Mesothelial cell of epicardium (in vitro differentiated cells): ENCODE measurements around the gene CDH23. TPM values are rescaled to one million over a fixed set of nuclear protein-coding genes. Genes with fewer than 3 reads are reported as not detected.

Experiments
- DNase-seq, 2 experiments: peaks; one replicate each; pipeline ENCODE4 v3.0.0; 2021; ENCODE audit warnings: low spot score in 2 of 2; ENCODE audit not compliant: unreplicated experiment in 2 of 2
- H3K27ac Mint-ChIP-seq: 2 replicates; pipeline ENCODE4 v1.8.0; 2021; ENCODE audit warnings: mixed read lengths
- H3K27me3 Mint-ChIP-seq: 2 replicates; pipeline ENCODE4 v1.8.0; 2021; ENCODE audit warnings: low read depth, mixed read lengths
- H3K36me3 Mint-ChIP-seq: 2 replicates; pipeline ENCODE4 v1.8.0; 2021; ENCODE audit warnings: mixed read lengths
- H3K4me1 Mint-ChIP-seq: 2 replicates; pipeline ENCODE4 v1.8.0; 2021; ENCODE audit warnings: mixed read lengths
- H3K4me3 Mint-ChIP-seq: 2 replicates; pipeline ENCODE4 v1.8.0; 2021; ENCODE audit warnings: mild to moderate bottlenecking, moderate library complexity, mixed read lengths
- H3K9me3 Mint-ChIP-seq: 2 replicates; pipeline ENCODE4 v1.8.0; 2021; ENCODE audit warnings: mixed read lengths
- total RNA-seq: library from RNA; stranded (reverse); gene quantifications from 3 replicates; pipeline ENCODE4 v1.2.1, GENCODE V29; 2021
- TF ChIP-seq, protein P1 (sequence below): fragments of 200-600 bp; sonication (generic); IDR thresholded peaks from one replicate; pipeline ENCODE4 v1.5.0; 2021; ENCODE audit warnings: antibody characterized with exemption; ENCODE audit not compliant: unreplicated experiment

CDH23 gene
- total RNA-seq, 1 donor from 2014 or later, result 2.5 TPM

DNA sequence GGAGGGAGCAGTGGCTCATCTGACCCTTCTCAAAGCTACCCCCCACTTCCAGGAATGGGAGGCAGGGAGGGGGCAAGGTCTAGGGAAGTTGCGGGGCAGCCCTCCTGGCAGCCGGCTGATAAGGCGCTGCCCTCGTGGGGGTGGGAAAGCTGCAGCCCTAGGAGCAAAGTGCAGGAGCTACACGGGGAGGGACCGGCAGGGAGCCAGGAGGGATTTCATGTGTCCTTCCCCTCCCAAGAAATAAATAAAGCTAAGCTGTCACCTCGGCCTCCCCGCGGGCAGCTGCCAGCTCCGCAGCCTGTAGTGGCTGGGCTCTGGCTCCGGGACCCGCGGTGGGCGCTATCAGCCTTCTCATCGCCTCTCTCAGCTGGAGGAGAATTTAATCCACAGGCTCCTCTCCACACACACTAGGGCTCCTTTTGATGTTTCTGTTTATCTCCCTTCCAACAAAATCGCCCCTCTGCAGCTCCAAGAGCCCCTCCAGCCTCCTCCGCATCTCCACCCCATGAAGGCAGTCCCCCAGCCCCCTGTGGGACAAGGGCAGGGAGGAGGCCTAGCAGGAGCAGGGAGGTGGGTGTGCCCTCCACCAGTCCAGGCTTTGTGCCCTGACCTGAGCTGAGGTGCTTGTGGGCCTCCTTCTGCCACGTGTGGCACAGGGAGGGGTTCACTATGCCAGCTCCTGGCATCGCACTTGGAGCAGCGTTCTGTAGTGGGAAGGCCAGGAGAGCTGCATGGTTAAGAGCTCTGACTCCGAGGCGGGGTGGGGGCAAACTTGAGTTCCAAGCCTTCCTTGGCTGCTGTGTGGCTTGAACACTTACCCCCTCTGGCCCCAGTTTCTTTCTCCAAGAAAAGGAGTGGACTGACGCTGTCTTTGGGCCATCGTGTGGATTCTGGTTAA lies 242.4 kb downstream of the CDH23 start:
- Mint-ChIP-seq H3K9me3 (no peaks in the 10 kb centered on the region), H3K4me3 (no peak overlapping the region), H3K36me3 (no peaks in the 10 kb centered on the region), H3K27me3 (no peaks in the 10 kb centered on the region), H3K27ac (no peak overlapping the region), H3K4me1 (peaks cover 39% of the 10 kb centered on the region)
- DNase-seq, result no peak
- TF ChIP-seq, protein P1, sequence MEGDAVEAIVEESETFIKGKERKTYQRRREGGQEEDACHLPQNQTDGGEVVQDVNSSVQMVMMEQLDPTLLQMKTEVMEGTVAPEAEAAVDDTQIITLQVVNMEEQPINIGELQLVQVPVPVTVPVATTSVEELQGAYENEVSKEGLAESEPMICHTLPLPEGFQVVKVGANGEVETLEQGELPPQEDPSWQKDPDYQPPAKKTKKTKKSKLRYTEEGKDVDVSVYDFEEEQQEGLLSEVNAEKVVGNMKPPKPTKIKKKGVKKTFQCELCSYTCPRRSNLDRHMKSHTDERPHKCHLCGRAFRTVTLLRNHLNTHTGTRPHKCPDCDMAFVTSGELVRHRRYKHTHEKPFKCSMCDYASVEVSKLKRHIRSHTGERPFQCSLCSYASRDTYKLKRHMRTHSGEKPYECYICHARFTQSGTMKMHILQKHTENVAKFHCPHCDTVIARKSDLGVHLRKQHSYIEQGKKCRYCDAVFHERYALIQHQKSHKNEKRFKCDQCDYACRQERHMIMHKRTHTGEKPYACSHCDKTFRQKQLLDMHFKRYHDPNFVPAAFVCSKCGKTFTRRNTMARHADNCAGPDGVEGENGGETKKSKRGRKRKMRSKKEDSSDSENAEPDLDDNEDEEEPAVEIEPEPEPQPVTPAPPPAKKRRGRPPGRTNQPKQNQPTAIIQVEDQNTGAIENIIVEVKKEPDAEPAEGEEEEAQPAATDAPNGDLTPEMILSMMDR, result no peak

DNA sequence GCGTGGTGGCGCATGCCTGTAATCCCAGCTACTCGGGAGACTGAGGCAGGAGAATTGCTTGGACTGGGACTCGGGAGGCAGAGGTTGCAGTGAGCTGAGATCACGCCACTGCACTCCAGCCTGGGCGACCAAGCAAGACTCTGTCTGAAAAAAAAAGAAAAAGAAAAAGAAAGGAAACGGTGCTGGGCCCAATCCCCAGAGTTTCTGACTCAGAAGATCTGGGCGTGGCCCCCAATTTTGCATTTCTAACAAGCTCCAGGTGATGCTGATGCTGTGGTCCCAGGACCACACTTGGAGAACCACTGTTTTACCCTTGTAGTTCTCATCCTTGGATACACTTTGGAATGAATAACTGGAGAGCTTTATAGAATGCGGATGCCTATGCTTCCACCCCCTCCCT lies 243.9 kb downstream of the CDH23 start:
- H3K27me3 Mint-ChIP-seq, result peaks cover 3% of the 10 kb centered on the region
- H3K27ac Mint-ChIP-seq, result no peak overlapping the region

DNA sequence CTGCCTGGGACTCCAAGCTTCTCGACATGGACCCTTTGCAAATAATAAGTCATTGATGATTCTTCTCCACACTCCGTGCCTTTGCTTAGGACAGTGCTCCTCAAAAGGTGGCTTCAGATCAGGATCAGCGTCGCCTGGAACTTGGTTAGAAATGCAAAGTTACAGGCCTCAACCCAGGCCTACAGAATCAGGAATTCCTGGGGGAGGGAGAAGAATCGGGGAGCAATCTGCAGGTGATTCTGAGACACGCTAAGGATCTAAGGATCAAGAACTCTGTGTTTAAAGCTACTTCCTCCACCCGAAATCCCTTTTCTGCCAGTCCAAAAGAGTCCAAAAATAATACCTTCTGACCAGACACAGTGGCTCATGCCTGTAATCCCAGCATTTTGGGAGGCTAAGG lies 244.7 kb downstream of the CDH23 start:
- Mint-ChIP-seq H3K4me1 (peaks cover 18% of the 10 kb centered on the region), H3K27ac (no peak overlapping the region), H3K9me3 (no peaks in the 10 kb centered on the region), H3K4me3 (no peak overlapping the region), H3K36me3 (no peaks in the 10 kb centered on the region), H3K27me3 (peaks cover 3% of the 10 kb centered on the region)
- DNase-seq, result no peak
- TF ChIP-seq, protein P1, result no peak

More for the DNA sequence above, 243.9 kb downstream of the CDH23 start:
- DNase-seq, result no peak
- Mint-ChIP-seq H3K36me3 (no peaks in the 10 kb centered on the region), H3K4me3 (no peak overlapping the region), H3K9me3 (no peaks in the 10 kb centered on the region), H3K4me1 (peaks cover 24% of the 10 kb centered on the region)
- TF ChIP-seq, protein P1, result no peak

DNA sequence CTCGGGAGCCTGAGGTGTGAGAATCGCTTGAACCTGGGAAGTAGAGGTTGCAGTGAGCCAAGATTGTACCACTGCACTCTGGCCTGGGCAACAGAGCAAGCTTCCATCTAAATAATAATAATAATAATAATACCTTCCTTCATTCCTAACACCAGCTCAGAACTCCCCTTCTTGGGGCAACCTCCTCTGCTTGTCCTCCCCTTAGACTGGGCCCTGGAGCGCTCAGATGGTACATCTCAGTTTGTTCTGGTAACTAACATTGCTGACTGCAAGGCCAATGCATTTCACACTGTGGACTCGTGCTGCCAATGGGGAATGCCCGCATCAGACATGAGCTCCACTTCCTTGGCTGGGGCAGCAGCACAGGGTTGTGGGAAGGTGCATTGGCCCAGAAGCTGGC lies 245.3 kb downstream of the CDH23 start:
- H3K36me3 Mint-ChIP-seq, result no peaks in the 10 kb centered on the region
- peaks cover 18% of the 10 kb centered on the region for H3K4me1 Mint-ChIP-seq
- TF ChIP-seq, protein P1, result no peak
- no peak overlapping the region for H3K4me3 Mint-ChIP-seq
- DNase-seq, result no peak
- H3K27ac Mint-ChIP-seq, result no peak overlapping the region
- no peaks in the 10 kb centered on the region for H3K9me3 Mint-ChIP-seq
- H3K27me3 Mint-ChIP-seq, result peaks cover 3% of the 10 kb centered on the region

DNA sequence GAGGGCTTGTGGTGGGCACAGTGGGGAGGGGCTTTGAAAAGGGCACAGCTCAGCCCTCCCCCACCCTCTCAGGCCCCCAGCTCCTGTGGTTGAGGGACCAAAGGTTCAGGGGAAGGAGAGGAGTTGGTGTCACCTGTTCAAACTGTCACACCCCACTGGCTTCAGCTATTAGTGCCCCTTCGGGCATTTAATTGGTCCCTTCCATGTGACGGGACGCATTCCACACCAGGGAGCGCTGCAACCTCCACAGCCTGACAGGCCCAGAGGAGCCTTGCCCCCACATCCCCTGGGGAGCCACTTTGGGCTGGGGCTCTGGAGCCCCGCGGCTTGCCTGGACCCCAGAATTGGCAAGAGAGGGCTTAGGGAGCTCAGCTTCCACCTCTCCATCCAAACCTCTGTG lies 247.2 kb downstream of the CDH23 start:
- Mint-ChIP-seq H3K27ac (no peak overlapping the region), H3K4me3 (no peak overlapping the region), H3K4me1 (peaks cover 16% of the 10 kb centered on the region), H3K27me3 (peaks cover 3% of the 10 kb centered on the region), H3K9me3 (no peaks in the 10 kb centered on the region), H3K36me3 (no peaks in the 10 kb centered on the region)
- no peak for DNase-seq
- TF ChIP-seq, protein P1, result no peak
